ENCODE results near the gene C19orf53.

C19orf53 gene

GRCh38 chr19:13827656-13828055 is 53.4 kb downstream of the C19orf53 start:
- DNase-seq (ENCODE audit: insufficient read length, low spot score), result no peak
- no peak for TF ChIP-seq CTCF (IDR thresholded peaks at IDR 0.05; ENCODE audit: insufficient read depth, missing control alignments)

More at GRCh38 chr19:13827656-13828055, 53.4 kb downstream of the C19orf53 start:
- no peak for FAIRE-seq

All from D721Med (cell line).